BLaER1 (cell line): ENCODE results near the gene TAL1.

Source experiments
- H3K27ac ChIP-seq: shearing (Covaris generic); formaldehyde crosslinking; 2 replicates; pipeline ENCODE4 v1.8.1; 2022
- H3K27me3 ChIP-seq: shearing (Covaris generic); formaldehyde crosslinking; 2 replicates; pipeline ENCODE4 v1.8.1; 2022
- H3K36me3 ChIP-seq: shearing (Covaris generic); formaldehyde crosslinking; 2 replicates; pipeline ENCODE4 v1.8.1; 2022
- H3K4me1 ChIP-seq: shearing (Covaris generic); formaldehyde crosslinking; 2 replicates; pipeline ENCODE4 v1.8.1; 2022
- H3K4me2 ChIP-seq: shearing (Covaris generic); formaldehyde crosslinking; 2 replicates; pipeline ENCODE4 v1.8.1; 2022
- H3K4me3 ChIP-seq: shearing (Covaris generic); formaldehyde crosslinking; 2 replicates; pipeline ENCODE4 v1.8.1; 2022
- H3K9ac ChIP-seq: shearing (Covaris generic); formaldehyde crosslinking; 2 replicates; pipeline ENCODE4 v1.8.1; 2022
- H3K9me3 ChIP-seq: shearing (Covaris generic); formaldehyde crosslinking; 2 replicates; pipeline ENCODE4 v1.8.1; 2022
- H4K20me1 ChIP-seq: shearing (Covaris generic); formaldehyde crosslinking; 2 replicates; pipeline ENCODE4 v1.8.1; 2022
- Cebpa-rat ChIP-seq: shearing (Covaris generic); IDR thresholded peaks from 2 replicates; pipeline ENCODE4 v1.8.1; 2022

The TAL1 gene

GRCh38 chr1:47229886-47230691, 1.9 kb downstream of the TAL1 start:
- TF ChIP-seq Cebpa-rat: no peak
- no peak overlapping the region for H3K9ac ChIP-seq
- H3K4me3 ChIP-seq: no peak overlapping the region
- H3K36me3 ChIP-seq: no peaks in the 10 kb centered on the region
- peaks cover 2% of the 10 kb centered on the region for H3K4me1 ChIP-seq
- peaks cover 13% of the 10 kb centered on the region; the same call in 1 of the 2 replicates for H3K9me3 ChIP-seq
- H3K27ac ChIP-seq: no peak overlapping the region
- no peak overlapping the region for H3K4me2 ChIP-seq
- H4K20me1 ChIP-seq: peaks cover 44% of the 10 kb centered on the region
- peaks cover 100% of the 10 kb centered on the region for H3K27me3 ChIP-seq

DNA sequence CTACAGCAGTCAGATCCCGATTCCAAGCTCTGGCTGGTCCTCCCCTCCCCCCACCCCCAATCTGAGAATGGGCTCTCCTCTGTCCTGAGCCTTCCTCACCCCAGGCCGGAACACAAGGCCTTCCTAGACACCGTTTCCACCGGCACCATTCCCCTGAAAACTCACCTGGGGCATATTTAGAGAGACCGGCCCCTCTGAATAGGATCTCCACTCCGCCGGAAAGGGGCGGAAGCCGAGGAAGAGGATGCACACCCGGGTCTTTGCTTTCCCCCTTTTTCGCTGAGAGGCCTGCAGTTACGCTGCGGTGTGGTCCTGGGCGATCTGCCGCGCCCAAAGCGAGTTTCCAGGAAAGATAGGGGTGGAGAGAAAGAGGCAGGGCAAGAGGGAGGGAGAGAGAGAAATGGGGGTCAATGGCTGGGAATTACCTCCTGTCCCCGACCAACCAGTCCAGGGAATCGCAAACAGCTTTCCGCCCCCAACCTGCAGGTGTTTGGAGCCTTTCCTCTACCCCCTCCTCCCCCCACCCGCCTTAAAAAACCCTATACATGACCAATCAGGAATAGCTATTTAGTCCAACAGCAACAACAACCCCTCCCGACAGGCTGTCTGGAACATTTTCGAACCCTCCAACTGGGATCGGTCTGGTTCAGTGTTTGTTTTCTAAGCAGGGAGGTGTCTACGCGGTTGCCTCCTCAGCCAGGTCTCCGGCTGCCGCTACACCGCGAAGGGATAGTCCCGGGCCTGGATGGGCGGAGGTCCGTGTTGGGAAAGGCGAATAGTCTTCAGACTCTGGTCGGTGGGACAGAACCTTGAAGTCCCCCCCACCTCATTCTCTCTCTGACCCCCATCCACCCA, 2.8 kb downstream of the TAL1 start:
- TF ChIP-seq Cebpa-rat: no peak
- peaks cover 100% of the 10 kb centered on the region for H3K27me3 ChIP-seq
- no peaks in the 10 kb centered on the region for H3K36me3 ChIP-seq
- H3K4me2 ChIP-seq: no peak overlapping the region
- H4K20me1 ChIP-seq: peaks cover 44% of the 10 kb centered on the region
- H3K9me3 ChIP-seq: peaks cover 13% of the 10 kb centered on the region; the same call in 1 of the 2 replicates
- no peaks in the 10 kb centered on the region for H3K4me1 ChIP-seq
- no peak overlapping the region for H3K4me3 ChIP-seq
- H3K27ac ChIP-seq: no peak overlapping the region
- H3K9ac ChIP-seq: no peak overlapping the region

DNA sequence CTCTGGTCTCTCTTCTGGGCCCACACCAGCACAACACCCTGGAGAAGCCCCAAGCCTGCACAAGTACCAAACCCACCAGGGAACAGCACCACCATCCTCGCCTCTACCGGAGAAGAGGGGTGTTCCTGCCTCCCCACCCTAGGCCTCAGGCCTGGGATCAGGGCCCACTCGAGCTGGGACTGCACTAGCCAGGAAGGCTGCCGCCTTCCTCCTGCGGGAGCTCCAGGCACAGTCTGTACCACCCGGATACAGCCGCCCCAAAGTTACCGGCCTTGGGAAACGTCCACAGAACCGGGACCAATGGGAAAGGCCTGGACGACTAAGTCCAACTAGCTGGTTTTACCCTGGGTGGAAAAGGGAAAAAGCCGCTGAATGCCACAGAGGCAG, 3.4 kb downstream of the TAL1 start:
- H3K36me3 ChIP-seq: no peaks in the 10 kb centered on the region
- H3K4me1 ChIP-seq: no peaks in the 10 kb centered on the region
- H4K20me1 ChIP-seq: peaks cover 44% of the 10 kb centered on the region
- H3K9ac ChIP-seq: no peak overlapping the region
- no peak for TF ChIP-seq Cebpa-rat
- no peak overlapping the region for H3K4me3 ChIP-seq
- H3K27me3 ChIP-seq: peaks cover 100% of the 10 kb centered on the region
- H3K4me2 ChIP-seq: no peak overlapping the region
- peaks cover 13% of the 10 kb centered on the region; the same call in 1 of the 2 replicates for H3K9me3 ChIP-seq
- H3K27ac ChIP-seq: no peak overlapping the region

DNA sequence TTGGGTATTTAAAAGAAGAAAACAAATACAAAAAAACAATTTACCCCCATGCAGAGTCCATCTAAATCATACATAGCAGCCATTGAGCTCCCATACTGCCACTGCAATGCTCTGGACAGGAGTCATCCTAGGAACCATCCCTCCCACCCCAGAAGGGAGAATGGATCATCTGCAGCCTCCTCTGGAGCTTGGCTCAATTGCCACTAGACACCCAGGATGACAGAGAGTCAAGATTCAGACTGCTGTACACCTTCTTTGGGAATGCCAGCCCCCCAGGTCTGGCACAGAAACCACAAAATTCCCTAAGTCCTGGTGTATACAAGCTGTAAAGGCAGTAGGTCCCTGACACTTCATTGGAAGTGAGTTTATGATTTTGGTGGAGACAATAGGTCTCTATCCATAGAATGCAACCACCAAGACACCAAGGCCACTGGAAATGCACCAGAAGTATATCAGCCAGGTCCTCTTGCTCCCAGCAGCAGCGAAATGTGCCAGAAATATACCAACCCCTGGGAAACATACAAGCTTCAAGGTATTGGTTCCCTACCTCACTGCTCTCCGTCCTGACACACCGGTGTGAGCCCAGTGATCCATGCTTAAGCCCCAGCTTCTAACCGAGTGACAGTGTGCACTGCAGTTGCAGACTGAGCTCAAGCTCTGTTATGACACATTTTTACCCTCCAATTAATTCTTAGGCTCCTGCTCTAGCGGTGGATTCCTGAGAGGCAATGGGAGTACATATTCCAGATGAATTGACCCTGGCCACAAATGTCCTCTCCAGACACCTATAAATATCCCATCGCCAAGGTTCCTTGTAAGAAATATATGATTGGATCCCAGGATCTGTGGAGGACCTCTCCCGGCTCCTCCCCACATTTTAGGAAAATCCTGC, 4.4 kb downstream of the TAL1 start:
- peaks cover 100% of the 10 kb centered on the region for H3K27me3 ChIP-seq

GRCh38 chr1:47226839-47227215, 5.2 kb downstream of the TAL1 start:
- H3K4me1 ChIP-seq: no peaks in the 10 kb centered on the region
- H3K4me2 ChIP-seq: no peak overlapping the region
- H3K27me3 ChIP-seq: peaks cover 96% of the 10 kb centered on the region
- no peak overlapping the region for H3K4me3 ChIP-seq
- H3K9ac ChIP-seq: no peak overlapping the region
- no peaks in the 10 kb centered on the region for H3K36me3 ChIP-seq
- peaks cover 12% of the 10 kb centered on the region; the same call in 1 of the 2 replicates for H3K9me3 ChIP-seq
- no peak overlapping the region for H3K27ac ChIP-seq
- TF ChIP-seq Cebpa-rat: no peak
- peaks cover 44% of the 10 kb centered on the region for H4K20me1 ChIP-seq

More for the DNA sequence above, 4.4 kb downstream of the TAL1 start:
- no peak overlapping the region for H3K9ac ChIP-seq
- no peaks in the 10 kb centered on the region for H3K36me3 ChIP-seq
- no peak overlapping the region for H3K27ac ChIP-seq
- H3K4me1 ChIP-seq: no peaks in the 10 kb centered on the region
- H3K9me3 ChIP-seq: peaks cover 13% of the 10 kb centered on the region; the same call in 1 of the 2 replicates
- H4K20me1 ChIP-seq: peaks cover 44% of the 10 kb centered on the region
- no peak for TF ChIP-seq Cebpa-rat
- H3K4me3 ChIP-seq: no peak overlapping the region
- H3K4me2 ChIP-seq: no peak overlapping the region

GRCh38 chr1:47226121-47226838, 5.7 kb downstream of the TAL1 start:
- Histone ChIP-seq H3K9me3 (peaks cover 7% of the 10 kb centered on the region; the same call in 1 of the 2 replicates), H3K4me1 (no peaks in the 10 kb centered on the region), H3K36me3 (no peaks in the 10 kb centered on the region), H3K27me3 (peaks cover 90% of the 10 kb centered on the region), H3K4me3 (no peak overlapping the region), H3K27ac (no peak overlapping the region), H3K9ac (no peak overlapping the region), H4K20me1 (peaks cover 44% of the 10 kb centered on the region), H3K4me2 (no peak overlapping the region)
- no peak for TF ChIP-seq Cebpa-rat

GRCh38 chr1:47225430-47226100, 6.5 kb downstream of the TAL1 start:
- Histone ChIP-seq H3K4me1 (no peaks in the 10 kb centered on the region), H3K4me3 (no peak overlapping the region), H3K4me2 (no peak overlapping the region), H3K27me3 (peaks cover 83% of the 10 kb centered on the region), H3K27ac (no peak overlapping the region), H3K9ac (no peak overlapping the region), H3K36me3 (no peaks in the 10 kb centered on the region), H3K9me3 (0 out of 2 replicates have a peak, but pooled peaks cover 2% of the 10 kb centered on the region), H4K20me1 (peaks cover 39% of the 10 kb centered on the region)
- TF ChIP-seq Cebpa-rat: no peak

DNA sequence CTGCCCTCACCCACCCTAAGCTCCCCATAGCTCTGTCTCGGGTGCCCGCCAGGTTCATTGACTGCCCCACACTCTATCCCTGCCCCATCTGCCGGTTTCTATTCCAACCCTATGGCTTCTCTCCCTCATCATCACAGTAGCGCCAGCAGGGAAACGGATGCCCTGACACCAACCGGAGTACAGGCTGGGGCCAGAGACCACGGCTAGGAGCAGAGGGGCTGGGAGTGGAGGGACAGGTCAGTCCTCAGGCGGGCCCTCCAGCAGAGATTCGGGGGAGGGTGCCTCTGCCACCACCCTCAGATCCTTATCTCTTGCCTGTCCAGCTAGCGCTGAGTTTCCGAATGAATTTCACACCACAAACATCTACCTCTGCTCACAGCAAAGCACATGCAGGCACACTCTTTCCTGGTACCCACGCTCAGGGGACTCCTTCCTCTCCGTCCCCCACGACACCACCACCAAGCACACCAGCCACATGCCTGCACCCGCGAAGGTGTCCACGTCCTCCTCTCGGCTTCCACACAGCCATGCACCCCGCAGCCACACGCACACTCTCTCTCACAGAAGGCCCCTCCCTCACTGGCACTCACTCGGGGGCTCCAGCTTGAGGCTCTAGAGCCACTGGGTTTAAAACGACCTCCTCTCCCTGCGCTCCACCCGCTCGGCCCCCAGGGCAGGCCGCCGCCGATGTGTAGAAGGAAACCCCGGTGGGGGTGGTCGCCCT, 7.2 kb downstream of the TAL1 start:
- Histone ChIP-seq H4K20me1 (peaks cover 32% of the 10 kb centered on the region), H3K36me3 (no peaks in the 10 kb centered on the region), H3K27ac (no peak overlapping the region), H3K9me3 (no peaks in the 10 kb centered on the region), H3K4me2 (no peak overlapping the region), H3K9ac (no peak overlapping the region), H3K27me3 (peaks cover 76% of the 10 kb centered on the region), H3K4me3 (no peak overlapping the region), H3K4me1 (no peaks in the 10 kb centered on the region)
- no peak for TF ChIP-seq Cebpa-rat
